Smooth muscle cell (in vitro differentiated cells): ENCODE results near the gene CEP350. TPM values are rescaled to one million over a fixed set of nuclear protein-coding genes. Genes with fewer than 3 reads are reported as not detected.

ENCODE experiments used
- DNase-seq: peaks from one replicate; lab custom pipeline; 2025; ENCODE audit not compliant: unreplicated experiment; lab: John Stamatoyannopoulos, UW
- H2AFZ ChIP-seq: fragments of 200-600 bp; sonication (generic); 2 replicates; pipeline ENCODE4 v1.6.0; 2016; ENCODE audit warnings: antibody characterized with exemption, low read depth, mild to moderate bottlenecking
- H3F3A ChIP-seq: fragments of 200-600 bp; sonication (generic); 2 replicates; pipeline ENCODE4 v1.6.0; 2017; ENCODE audit warnings: antibody characterized with exemption, low read depth
- H3K27ac ChIP-seq: fragments of 200-600 bp; sonication (generic); 2 replicates; pipeline ENCODE4 v1.5.1; 2016; ENCODE audit warnings: low read depth, mild to moderate bottlenecking
- H3K27me3 ChIP-seq: fragments of 200-600 bp; sonication (generic); 2 replicates; pipeline ENCODE4 v1.6.1; 2016; ENCODE audit warnings: low read depth, mild to moderate bottlenecking
- H3K36me3 ChIP-seq: fragments of 200-600 bp; sonication (generic); 2 replicates; pipeline ENCODE4 v1.5.1; 2016; ENCODE audit warnings: low read depth
- H3K4me1 ChIP-seq: fragments of 200-600 bp; sonication (generic); 2 replicates; pipeline ENCODE4 v1.5.1; 2016; ENCODE audit warnings: low read depth
- H3K4me2 ChIP-seq: fragments of 200-600 bp; sonication (generic); 2 replicates; pipeline ENCODE4 v1.6.0; 2016; ENCODE audit warnings: mild to moderate bottlenecking
- H3K4me3 ChIP-seq: fragments of 200-600 bp; sonication (generic); 2 replicates; pipeline ENCODE4 v1.5.1; 2016; ENCODE audit warnings: mild to moderate bottlenecking
- H3K79me2 ChIP-seq: fragments of 200-600 bp; sonication (generic); 2 replicates; pipeline ENCODE4 v1.6.0; 2016; ENCODE audit warnings: low read depth, mild to moderate bottlenecking
- H3K9ac ChIP-seq: fragments of 200-600 bp; sonication (generic); 2 replicates; pipeline ENCODE4 v1.6.0; 2016; ENCODE audit warnings: low read depth
- H3K9me3 ChIP-seq: fragments of 200-600 bp; sonication (generic); replicated peaks from 2 replicates; pipeline ENCODE4 v1.5.1; 2016; ENCODE audit warnings: low read depth
- H4K20me1 ChIP-seq: fragments of 200-600 bp; sonication (generic); 2 replicates; pipeline ENCODE4 v1.6.0; 2016; ENCODE audit warnings: low read depth
- CTCF ChIP-seq: fragments of 200-600 bp; sonication (generic); IDR thresholded peaks from 2 replicates; pipeline ENCODE4 v1.5.1; 2017; ENCODE audit warnings: borderline replicate concordance, mild to moderate bottlenecking, antibody characterized with exemption; ENCODE audit not compliant: insufficient read depth, poor library complexity, severe bottlenecking
- WGBS: methylation state at CpG from one replicate; pipeline ENCODE4 v1.1.7; 2016; ENCODE audit warnings: low lambda C conversion rate; 5-methylcytosine and 5-hydroxymethylcytosine counted together
- polyA plus RNA-seq: library from polyadenylated mRNA; unstranded; fragments of >200 nt; fragmentation: Nextera tagmentation; extraction: Ambion mirVana; gene quantifications from 2 replicates; pipeline ENCODE4 v1.2.1, GENCODE V29; 2016
- total RNA-seq: library from RNA; depleted of rRNA; stranded (reverse); fragments of >200 nt; gene quantifications from 2 replicates; pipeline ENCODE4 v1.2.3, GENCODE V29; 2014

CEP350 gene
- total and polyA plus RNA-seq, 2 experiments from 2014 or later, result 17.0 to 35.9 TPM

- WGBS, result 96% methylated on average over 3 of the region's 3 CpGs
These were observed 107.9 kb downstream of the CEP350 start for GRCh38 chr1:180062452-180062971.

GRCh38 chr1:180065408-180065807, 110.8 kb downstream of the CEP350 start:
- Histone ChIP-seq H3K4me3 (no peak overlapping the region), H3K4me1 (no peaks in the 10 kb centered on the region), H3K79me2 (no peaks in the 10 kb centered on the region), H2AFZ (no peak overlapping the region), H3K4me2 (no peak overlapping the region), H3K27ac (no peak overlapping the region), H3K9ac (no peak overlapping the region), H3K9me3 (no peaks in the 10 kb centered on the region), H3K36me3 (peaks cover 40% of the 10 kb centered on the region), H3K27me3 (no peaks in the 10 kb centered on the region), H4K20me1 (no peaks in the 10 kb centered on the region), H3F3A (no peaks in the 10 kb centered on the region)
- WGBS, result 95% methylated on average over 4 of the region's 4 CpGs
- no peak for DNase-seq
- no peak for TF ChIP-seq CTCF

More at GRCh38 chr1:180062452-180062971, 107.9 kb downstream of the CEP350 start:
- DNase-seq, result no peak
- H3K27ac ChIP-seq, result no peak overlapping the region
- no peaks in the 10 kb centered on the region for H4K20me1 ChIP-seq
- H3K79me2 ChIP-seq, result no peaks in the 10 kb centered on the region
- no peak for TF ChIP-seq CTCF
- H3K4me3 ChIP-seq, result no peak overlapping the region
- no peaks in the 10 kb centered on the region for H3K27me3 ChIP-seq
- H3K9me3 ChIP-seq, result no peaks in the 10 kb centered on the region
- no peaks in the 10 kb centered on the region for H3F3A ChIP-seq
- H3K4me2 ChIP-seq, result no peak overlapping the region
- H3K36me3 ChIP-seq, result peaks cover 33% of the 10 kb centered on the region
- no peak overlapping the region for H2AFZ ChIP-seq
- H3K9ac ChIP-seq, result no peak overlapping the region
- no peaks in the 10 kb centered on the region for H3K4me1 ChIP-seq

GRCh38 chr1:180066150-180066549, 111.5 kb downstream of the CEP350 start:
- Histone ChIP-seq H4K20me1 (no peaks in the 10 kb centered on the region), H3K4me2 (no peak overlapping the region), H3K9me3 (no peaks in the 10 kb centered on the region), H3K79me2 (no peaks in the 10 kb centered on the region), H3F3A (no peaks in the 10 kb centered on the region), H3K9ac (no peak overlapping the region), H2AFZ (no peak overlapping the region), H3K4me3 (no peak overlapping the region), H3K27ac (no peak overlapping the region), H3K4me1 (no peaks in the 10 kb centered on the region), H3K27me3 (no peaks in the 10 kb centered on the region), H3K36me3 (peaks cover 40% of the 10 kb centered on the region)
- 81% methylated on average over 3 of the region's 3 CpGs for WGBS
- TF ChIP-seq CTCF, result no peak
- no peak for DNase-seq

GRCh38 chr1:180070286-180070685, 115.7 kb downstream of the CEP350 start:
- no peak overlapping the region for H3K4me2 ChIP-seq
- H3K36me3 ChIP-seq, result peaks cover 31% of the 10 kb centered on the region
- DNase-seq, result no peak
- WGBS, result 90% methylated on average over 6 of the region's 6 CpGs
- no peaks in the 10 kb centered on the region for H3K27me3 ChIP-seq
- H3K27ac ChIP-seq, result no peak overlapping the region
- no peaks in the 10 kb centered on the region for H3F3A ChIP-seq
- no peaks in the 10 kb centered on the region for H4K20me1 ChIP-seq
- no peak overlapping the region for H3K4me3 ChIP-seq
- no peak overlapping the region for H2AFZ ChIP-seq
- no peaks in the 10 kb centered on the region for H3K9me3 ChIP-seq
- no peak overlapping the region for H3K9ac ChIP-seq
- H3K4me1 ChIP-seq, result no peaks in the 10 kb centered on the region
- H3K79me2 ChIP-seq, result no peaks in the 10 kb centered on the region
- no peak for TF ChIP-seq CTCF
